HepG2 (cell line): ENCODE data around the gene U2SURP. TPM values are rescaled to one million over a fixed set of nuclear protein-coding genes. Genes with fewer than 3 reads are reported as not detected.

Source experiments
- ARNT ChIP-seq: fragments of 450-650 bp; IDR thresholded peaks from 2 replicates; pipeline ENCODE4 v1.6.1; 2017
- CBX1 ChIP-seq: IDR thresholded peaks from one replicate; pipeline ENCODE4 v1.6.1; 2016; ENCODE audit warnings: antibody characterized with exemption, low read depth
- KMT2B ChIP-seq: IDR thresholded peaks from 2 replicates; pipeline ENCODE4 v1.6.1; 2016; ENCODE audit warnings: missing genetic modification reagents, missing compliant biosample characterization
- MED8 ChIP-seq: sonication (generic); formaldehyde crosslinking; IDR thresholded peaks from 2 replicates; pipeline ENCODE4 v1.8.1; 2023; ENCODE audit warnings: mild to moderate bottlenecking, missing genetic modification reagents; ENCODE audit not compliant: insufficient replicate concordance
- REPIN1 ChIP-seq: sonication (generic); formaldehyde crosslinking; IDR thresholded peaks from 2 replicates; pipeline ENCODE4 v1.8.0; 2022; ENCODE audit warnings: missing genetic modification reagents, low read depth, mild to moderate bottlenecking, borderline replicate concordance
- SOX13 ChIP-seq, 3 experiments: fragments of 450-650 bp in 1 of 3; sonication (generic) in 1 of 3; formaldehyde crosslinking in 1 of 3; IDR thresholded peaks in 2 of 3; conservative IDR thresholded peaks in 1 of 3; 2 replicates each; pipeline versions ENCODE4 v1.5.0 to v1.6.1; 2016 to 2020; ENCODE audit warnings: antibody characterized with exemption in 1 of 3, mild to moderate bottlenecking in 1 of 3, missing compliant biosample characterization in 1 of 3, missing genetic modification reagents in 1 of 3, moderate library complexity in 1 of 3
- ZFP90 ChIP-seq: sonication (generic); formaldehyde crosslinking; IDR thresholded peaks from 2 replicates; pipeline ENCODE4 v1.8.0; 2022; ENCODE audit warnings: missing genetic modification reagents, mild to moderate bottlenecking, inconsistent platforms, borderline replicate concordance
- ZNF232 ChIP-seq: sonication (generic); formaldehyde crosslinking; IDR thresholded peaks from 2 replicates; pipeline ENCODE4 v1.4.0; 2020; ENCODE audit warnings: missing genetic modification reagents, borderline replicate concordance
- polyA plus RNA-seq, 8 experiments: library from polyadenylated mRNA; depleted of rRNA in 3 of 8; stranded (reverse) in 7 of 8; unstranded in 1 of 8; fragments of >200 nt; fragmentation: Illumina TruSeq in 4 of 8; extraction: Trizol in 4 of 8; gene quantifications; 2 replicates each; pipeline versions ENCODE4 v1.2.1 to v1.2.3, GENCODE V29; 2011 to 2016; ENCODE audit warnings: low read depth in 4 of 8, missing spikeins in 1 of 8, mixed read lengths in 1 of 8; ENCODE audit not compliant: insufficient read depth in 1 of 8
- total RNA-seq, 5 experiments: library from RNA; depleted of rRNA; stranded (reverse); fragments of >200 nt; fragmentation: Illumina TruSeq; extraction: Trizol; gene quantifications; 2 replicates each; pipeline ENCODE4 v1.2.3, GENCODE V29; 2016; ENCODE audit warnings: low read depth in 1 of 5
- TF ChIP-seq, protein P1 (sequence below): sonication (generic); formaldehyde crosslinking; IDR thresholded peaks from 2 replicates; pipeline ENCODE4 v1.5.1; 2020; ENCODE audit warnings: missing genetic modification reagents, mild to moderate bottlenecking, borderline replicate concordance
- TF ChIP-seq, protein P2 (sequence below): sonication (generic); formaldehyde crosslinking; IDR thresholded peaks from 2 replicates; pipeline ENCODE4 v1.4.0; 2020; ENCODE audit warnings: low read depth, mild to moderate bottlenecking, missing genetic modification reagents
- TF ChIP-seq, protein P3 (sequence below): sonication (generic); formaldehyde crosslinking; IDR thresholded peaks from 2 replicates; pipeline ENCODE4 v1.4.0; 2020; ENCODE audit warnings: missing genetic modification reagents
- TF ChIP-seq, protein P4 (sequence below): IDR thresholded peaks from 2 replicates; pipeline ENCODE4 v1.6.1; 2016; ENCODE audit warnings: low read depth
- TF ChIP-seq, protein P5 (sequence below): sonication (generic); formaldehyde crosslinking; IDR thresholded peaks from 2 replicates; pipeline ENCODE4 v1.4.0; 2020; ENCODE audit warnings: mild to moderate bottlenecking, missing genetic modification reagents, borderline replicate concordance
- TF ChIP-seq, protein P6 (sequence below): sonication (generic); formaldehyde crosslinking; IDR thresholded peaks from 2 replicates; pipeline ENCODE4 v1.8.0; 2022; ENCODE audit warnings: mild to moderate bottlenecking, missing genetic modification reagents, borderline replicate concordance

The U2SURP gene
- total and polyA plus RNA-seq, 2 of the 13 experiments (the other 11 are each of a cell fraction or from before 2014, with no cell fraction given), result 55.9 to 173 TPM

DNA sequence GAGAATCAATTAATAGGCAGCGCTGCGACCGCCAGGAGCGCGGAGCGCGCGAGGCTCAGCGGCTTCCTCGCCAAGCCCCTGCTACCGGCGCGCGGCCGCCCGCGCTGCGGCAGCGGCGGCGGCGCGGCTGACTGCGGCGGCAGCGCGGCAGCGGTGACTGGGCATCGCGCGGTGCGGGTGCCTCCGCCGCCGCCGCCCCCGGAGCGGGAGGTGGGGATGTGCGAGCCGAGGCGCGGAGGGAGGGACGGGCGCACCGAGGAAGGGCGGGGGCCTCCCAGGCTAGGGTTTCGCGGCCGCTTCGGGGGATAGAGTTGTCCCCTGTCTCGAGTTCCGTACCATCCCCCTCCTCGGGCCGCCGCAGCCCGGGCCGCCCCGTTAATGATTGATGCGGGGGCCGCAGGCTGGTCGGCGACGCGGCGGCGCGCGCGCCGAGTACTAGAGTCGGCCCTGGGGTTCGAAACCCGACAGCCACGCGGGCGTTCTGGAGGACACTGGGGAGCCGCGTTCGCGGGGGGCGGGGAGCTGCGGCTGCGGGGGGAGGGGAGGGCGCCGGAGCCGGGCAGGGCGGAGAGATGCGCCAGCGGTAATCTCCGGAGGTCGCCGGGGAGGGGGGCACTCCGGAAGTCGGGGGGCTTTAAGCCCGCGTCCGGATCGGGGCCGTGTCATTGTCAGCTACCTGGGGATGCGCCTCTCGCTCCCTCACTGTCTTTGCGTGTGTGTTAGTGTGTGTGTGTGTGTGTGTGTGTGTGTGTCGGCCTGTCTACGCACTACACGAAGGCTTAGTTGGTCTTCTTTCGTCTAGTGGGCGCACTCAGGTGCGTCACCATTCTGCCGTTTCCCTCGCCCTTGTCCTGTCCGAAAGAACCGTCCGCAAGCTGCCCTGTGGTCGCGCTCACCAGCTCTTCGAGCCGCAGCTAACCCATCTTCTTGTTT lies 37.6 kb upstream of the U2SURP start, which contains the start of gene PAQR9 (continued):
- TF ChIP-seq KMT2B (CRISPR knock-in tag) (peak; percentile 36; the same call in 1 of the 2 replicates), ZFP90 (CRISPR knock-in tag) (0 out of 2 replicates have a peak, but pooled peaks have one; percentile 82), ARNT (no peak), ZNF232 (CRISPR knock-in tag) (peak; percentile 55; the same call in 1 of the 2 replicates), REPIN1 (CRISPR knock-in tag) (peak; percentile 52; the same call in 1 of the 2 replicates), SOX13 (IDR thresholded peaks at IDR 0.05) (no peak), SOX13 (CRISPR knock-in tag; conservative IDR thresholded peaks at IDR 0.05 in 1 of 2, IDR thresholded peaks at IDR 0.05 in 1 of 2) (0 out of 4 replicates have a peak, but pooled peaks of 1 of the 2 experiments have one; percentile 6), MED8 (CRISPR knock-in tag) (peak; percentile 56), CBX1 (no peak)
- TF ChIP-seq, protein P1, sequence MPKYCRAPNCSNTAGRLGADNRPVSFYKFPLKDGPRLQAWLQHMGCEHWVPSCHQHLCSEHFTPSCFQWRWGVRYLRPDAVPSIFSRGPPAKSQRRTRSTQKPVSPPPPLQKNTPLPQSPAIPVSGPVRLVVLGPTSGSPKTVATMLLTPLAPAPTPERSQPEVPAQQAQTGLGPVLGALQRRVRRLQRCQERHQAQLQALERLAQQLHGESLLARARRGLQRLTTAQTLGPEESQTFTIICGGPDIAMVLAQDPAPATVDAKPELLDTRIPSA, result no peak
- TF ChIP-seq, protein P2, sequence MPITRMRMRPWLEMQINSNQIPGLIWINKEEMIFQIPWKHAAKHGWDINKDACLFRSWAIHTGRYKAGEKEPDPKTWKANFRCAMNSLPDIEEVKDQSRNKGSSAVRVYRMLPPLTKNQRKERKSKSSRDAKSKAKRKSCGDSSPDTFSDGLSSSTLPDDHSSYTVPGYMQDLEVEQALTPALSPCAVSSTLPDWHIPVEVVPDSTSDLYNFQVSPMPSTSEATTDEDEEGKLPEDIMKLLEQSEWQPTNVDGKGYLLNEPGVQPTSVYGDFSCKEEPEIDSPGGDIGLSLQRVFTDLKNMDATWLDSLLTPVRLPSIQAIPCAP, result no peak
- TF ChIP-seq, protein P3, sequence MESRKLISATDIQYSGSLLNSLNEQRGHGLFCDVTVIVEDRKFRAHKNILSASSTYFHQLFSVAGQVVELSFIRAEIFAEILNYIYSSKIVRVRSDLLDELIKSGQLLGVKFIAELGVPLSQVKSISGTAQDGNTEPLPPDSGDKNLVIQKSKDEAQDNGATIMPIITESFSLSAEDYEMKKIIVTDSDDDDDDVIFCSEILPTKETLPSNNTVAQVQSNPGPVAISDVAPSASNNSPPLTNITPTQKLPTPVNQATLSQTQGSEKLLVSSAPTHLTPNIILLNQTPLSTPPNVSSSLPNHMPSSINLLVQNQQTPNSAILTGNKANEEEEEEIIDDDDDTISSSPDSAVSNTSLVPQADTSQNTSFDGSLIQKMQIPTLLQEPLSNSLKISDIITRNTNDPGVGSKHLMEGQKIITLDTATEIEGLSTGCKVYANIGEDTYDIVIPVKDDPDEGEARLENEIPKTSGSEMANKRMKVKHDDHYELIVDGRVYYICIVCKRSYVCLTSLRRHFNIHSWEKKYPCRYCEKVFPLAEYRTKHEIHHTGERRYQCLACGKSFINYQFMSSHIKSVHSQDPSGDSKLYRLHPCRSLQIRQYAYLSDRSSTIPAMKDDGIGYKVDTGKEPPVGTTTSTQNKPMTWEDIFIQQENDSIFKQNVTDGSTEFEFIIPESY, result peak; percentile 83
- TF ChIP-seq, protein P4, sequence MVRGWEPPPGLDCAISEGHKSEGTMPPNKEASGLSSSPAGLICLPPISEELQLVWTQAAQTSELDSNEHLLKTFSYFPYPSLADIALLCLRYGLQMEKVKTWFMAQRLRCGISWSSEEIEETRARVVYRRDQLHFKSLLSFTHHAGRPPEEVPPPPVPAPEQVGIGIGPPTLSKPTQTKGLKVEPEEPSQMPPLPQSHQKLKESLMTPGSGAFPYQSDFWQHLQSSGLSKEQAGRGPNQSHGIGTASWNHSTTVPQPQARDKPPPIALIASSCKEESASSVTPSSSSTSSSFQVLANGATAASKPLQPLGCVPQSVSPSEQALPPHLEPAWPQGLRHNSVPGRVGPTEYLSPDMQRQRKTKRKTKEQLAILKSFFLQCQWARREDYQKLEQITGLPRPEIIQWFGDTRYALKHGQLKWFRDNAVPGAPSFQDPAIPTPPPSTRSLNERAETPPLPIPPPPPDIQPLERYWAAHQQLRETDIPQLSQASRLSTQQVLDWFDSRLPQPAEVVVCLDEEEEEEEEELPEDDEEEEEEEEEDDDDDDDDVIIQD, result 0 out of 2 replicates have a peak, but pooled peaks have one; percentile 14
- TF ChIP-seq, protein P5, sequence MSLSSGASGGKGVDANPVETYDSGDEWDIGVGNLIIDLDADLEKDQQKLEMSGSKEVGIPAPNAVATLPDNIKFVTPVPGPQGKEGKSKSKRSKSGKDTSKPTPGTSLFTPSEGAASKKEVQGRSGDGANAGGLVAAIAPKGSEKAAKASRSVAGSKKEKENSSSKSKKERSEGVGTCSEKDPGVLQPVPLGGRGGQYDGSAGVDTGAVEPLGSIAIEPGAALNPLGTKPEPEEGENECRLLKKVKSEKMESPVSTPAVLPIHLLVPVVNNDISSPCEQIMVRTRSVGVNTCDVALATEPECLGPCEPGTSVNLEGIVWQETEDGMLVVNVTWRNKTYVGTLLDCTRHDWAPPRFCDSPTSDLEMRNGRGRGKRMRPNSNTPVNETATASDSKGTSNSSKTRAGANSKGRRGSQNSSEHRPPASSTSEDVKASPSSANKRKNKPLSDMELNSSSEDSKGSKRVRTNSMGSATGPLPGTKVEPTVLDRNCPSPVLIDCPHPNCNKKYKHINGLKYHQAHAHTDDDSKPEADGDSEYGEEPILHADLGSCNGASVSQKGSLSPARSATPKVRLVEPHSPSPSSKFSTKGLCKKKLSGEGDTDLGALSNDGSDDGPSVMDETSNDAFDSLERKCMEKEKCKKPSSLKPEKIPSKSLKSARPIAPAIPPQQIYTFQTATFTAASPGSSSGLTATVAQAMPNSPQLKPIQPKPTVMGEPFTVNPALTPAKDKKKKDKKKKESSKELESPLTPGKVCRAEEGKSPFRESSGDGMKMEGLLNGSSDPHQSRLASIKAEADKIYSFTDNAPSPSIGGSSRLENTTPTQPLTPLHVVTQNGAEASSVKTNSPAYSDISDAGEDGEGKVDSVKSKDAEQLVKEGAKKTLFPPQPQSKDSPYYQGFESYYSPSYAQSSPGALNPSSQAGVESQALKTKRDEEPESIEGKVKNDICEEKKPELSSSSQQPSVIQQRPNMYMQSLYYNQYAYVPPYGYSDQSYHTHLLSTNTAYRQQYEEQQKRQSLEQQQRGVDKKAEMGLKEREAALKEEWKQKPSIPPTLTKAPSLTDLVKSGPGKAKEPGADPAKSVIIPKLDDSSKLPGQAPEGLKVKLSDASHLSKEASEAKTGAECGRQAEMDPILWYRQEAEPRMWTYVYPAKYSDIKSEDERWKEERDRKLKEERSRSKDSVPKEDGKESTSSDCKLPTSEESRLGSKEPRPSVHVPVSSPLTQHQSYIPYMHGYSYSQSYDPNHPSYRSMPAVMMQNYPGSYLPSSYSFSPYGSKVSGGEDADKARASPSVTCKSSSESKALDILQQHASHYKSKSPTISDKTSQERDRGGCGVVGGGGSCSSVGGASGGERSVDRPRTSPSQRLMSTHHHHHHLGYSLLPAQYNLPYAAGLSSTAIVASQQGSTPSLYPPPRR, result peak; percentile 59; the same call in 1 of the 2 replicates
- TF ChIP-seq, protein P6, sequence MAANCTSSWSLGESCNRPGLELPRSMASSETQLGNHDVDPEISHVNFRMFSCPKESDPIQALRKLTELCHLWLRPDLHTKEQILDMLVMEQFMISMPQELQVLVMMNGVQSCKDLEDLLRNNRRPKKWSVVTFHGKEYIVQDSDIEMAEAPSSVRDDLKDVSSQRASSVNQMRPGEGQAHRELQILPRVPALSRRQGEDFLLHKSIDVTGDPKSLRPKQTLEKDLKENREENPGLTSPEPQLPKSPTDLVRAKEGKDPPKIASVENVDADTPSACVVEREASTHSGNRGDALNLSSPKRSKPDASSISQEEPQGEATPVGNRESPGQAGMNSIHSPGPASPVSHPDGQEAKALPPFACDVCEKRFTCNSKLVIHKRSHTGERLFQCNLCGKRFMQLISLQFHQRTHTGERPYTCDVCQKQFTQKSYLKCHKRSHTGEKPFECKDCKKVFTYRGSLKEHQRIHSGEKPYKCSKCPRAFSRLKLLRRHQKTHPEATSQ (CRISPR knock-in tag), result peak; percentile 51; the same call in 1 of the 2 replicates
